Activated CD4-positive, CD25-positive, alpha-beta regulatory T cell (primary cell): ENCODE results near the gene OR4K5.
"Not testable (repeated sequence)": the region's sequence is repeated elsewhere in the genome, so short reads cannot be mapped to it uniquely, and the experiment has no call there.

Experiments used
- DNase-seq, 4 experiments: peaks; one replicate each; lab custom pipeline; 2025; lab: John Stamatoyannopoulos, UW

The OR4K5 gene, protein sequence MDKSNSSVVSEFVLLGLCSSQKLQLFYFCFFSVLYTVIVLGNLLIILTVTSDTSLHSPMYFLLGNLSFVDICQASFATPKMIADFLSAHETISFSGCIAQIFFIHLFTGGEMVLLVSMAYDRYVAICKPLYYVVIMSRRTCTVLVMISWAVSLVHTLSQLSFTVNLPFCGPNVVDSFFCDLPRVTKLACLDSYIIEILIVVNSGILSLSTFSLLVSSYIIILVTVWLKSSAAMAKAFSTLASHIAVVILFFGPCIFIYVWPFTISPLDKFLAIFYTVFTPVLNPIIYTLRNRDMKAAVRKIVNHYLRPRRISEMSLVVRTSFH

DNA sequence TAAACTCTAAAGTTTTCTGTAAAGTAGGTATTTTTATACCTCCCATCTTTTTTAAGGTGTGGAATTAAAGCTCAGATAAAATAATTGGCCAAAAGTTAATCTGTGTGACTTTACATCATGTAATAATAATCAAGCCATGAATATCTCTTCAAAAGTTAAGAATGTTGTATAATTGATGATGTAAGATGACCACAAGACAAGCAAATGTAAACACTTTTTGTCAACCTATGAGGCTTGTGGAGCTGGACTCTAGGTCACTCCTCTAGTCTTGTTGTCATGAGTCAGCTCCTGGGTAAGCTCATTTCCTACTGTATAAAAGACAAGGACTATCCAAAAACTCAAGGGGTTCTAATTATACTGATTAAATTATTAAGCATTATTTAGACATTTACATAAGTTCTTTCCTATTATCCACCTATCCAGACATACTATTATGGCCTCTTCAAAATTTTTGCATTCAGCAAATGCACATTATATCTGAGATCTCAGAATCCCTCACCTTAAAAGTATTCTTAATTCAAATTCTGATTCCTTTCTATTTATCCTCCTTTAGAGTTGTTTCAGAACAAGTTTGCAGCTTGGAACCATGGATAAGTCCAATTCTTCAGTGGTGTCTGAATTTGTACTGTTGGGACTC is at the start of gene OR4K5:
OR4K5 (plus strand) TSS at position 587 of the 637 bp plus-strand sequence; CDS start at position 587, 0 bp downstream.
- DNase-seq = no peak

DNA sequence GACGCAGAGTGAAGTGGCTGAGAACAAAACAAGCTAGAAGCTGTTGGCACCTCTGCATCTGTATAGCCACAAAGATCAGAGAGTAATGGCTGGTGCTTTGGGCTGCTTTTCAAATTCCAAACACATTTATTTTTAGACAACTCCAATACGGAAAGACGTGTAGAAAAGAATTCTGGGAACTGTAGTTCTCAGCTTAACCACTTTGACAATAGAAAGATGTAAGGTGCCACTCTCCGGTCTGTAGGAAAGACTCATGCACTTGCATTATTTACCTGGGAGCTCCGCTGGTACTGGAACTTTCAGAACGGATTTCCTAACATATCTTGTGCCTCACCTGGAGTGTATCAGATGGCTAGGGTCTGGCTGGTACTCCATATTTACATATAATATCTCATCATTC is 47.2 kb upstream of the OR4K5 start:
- no peak for DNase-seq

DNA sequence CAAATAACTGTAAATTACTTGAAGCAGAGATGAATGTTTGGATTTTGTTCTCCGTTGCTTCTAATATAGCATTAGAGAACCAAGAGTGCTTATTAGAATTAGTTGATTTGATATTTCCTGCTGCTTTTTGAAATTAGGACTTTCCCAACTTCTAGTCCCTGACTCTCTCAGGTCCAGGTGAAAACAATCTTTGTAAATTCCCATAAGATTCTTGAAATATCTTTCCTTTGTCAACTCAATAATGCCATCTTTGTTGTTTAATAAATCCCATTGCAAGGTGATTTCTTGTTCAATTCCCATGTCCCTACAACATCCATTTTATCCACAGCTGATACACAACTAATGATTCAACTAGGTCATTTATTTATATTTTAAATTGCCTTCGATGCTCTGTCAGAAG is 45.6 kb upstream of the OR4K5 start, which contains the start of gene OR4K2:
OR4K2 (plus strand) TSS at position 301 of the 400 bp plus-strand sequence. CDS start 1,126 bp downstream, outside the sequence.
- no peak for DNase-seq

DNA sequence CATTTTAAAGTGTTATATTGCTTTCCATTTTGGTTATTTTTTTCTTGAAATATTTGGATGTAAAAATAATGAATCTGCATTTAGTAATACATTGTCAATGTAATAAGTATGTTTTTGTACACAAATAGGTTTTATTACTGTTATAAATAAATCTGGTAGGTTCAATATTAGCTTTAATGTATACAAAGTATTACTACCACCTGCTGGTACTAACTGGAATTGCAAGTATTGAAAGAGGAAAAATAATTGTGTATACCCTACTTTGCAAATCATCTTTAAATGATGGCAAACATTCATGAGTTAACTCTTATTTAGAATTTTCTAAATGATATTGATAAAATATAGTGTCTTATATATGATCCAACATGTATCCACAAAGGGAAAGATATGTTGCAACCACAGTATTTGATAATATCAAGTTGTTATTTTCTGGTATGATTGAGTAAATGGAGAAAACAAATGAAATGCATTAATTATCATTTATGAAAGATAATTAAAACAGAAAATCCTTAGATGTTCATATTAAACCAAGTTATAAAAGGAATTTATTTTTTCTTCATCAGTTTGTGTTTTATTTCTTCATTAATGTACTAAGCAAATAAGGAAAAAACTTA is 42.3 kb upstream of the OR4K5 start:
- DNase-seq = no peak

DNA sequence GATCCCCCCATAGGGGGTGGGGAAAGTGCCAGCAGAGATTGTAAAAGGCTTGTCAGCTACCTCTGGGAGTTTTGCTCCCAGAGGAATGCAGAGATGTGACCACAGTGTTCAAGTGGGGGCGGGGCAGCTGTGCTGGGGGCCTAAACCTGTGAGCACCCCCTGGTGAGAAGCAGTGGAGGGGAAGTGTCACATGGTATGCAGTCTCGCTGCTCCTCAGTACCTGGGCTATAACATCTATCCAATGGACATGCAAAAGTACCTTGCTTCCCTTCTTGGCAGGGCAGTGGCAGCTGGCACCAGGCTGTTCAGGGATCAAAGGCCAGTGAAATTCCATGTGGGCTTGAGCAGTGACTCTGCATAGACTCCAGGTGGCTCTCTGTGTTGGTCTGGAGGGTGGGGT is 25.1 kb upstream of the OR4K5 start:
- no peak for DNase-seq

DNA sequence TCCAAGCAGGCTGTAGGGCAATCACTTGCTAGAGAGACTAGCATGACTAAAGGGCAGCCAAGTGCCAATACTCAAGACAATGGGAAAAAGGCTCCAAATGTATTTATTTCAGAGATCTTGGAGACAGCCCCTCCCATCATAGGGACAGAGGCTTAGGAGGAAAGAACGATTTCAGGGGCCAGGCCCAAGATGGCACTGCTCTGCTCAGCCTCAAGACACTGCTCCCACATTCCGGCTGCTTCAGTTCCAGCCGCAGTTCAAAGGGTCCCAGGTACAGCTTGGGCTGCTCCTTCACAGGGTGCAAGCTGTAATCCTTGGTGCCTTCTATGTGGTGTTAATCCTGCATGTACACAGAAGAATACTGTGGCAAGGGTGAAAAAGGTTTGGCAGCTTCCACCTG is 19.4 kb upstream of the OR4K5 start:
- DNase-seq = no peak

DNA sequence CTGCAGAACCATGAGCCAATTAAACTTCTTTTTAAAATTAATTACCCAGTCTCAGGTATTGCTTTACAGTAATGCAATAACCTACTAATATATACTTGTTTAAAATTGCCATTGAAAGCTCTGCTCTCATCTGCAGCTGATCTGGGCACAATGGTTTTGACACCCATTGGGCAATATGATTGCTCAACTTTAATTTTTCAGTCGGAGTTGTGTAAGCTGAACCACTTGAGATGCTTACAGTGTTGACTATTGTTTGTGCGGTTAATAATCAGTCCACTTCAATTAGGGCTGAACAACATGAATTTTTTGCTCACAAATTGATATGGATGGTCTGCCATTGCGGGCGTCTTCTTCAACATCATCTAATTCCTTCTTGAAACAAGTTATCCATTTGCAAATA is 18.0 kb upstream of the OR4K5 start:
- DNase-seq = no peak

DNA sequence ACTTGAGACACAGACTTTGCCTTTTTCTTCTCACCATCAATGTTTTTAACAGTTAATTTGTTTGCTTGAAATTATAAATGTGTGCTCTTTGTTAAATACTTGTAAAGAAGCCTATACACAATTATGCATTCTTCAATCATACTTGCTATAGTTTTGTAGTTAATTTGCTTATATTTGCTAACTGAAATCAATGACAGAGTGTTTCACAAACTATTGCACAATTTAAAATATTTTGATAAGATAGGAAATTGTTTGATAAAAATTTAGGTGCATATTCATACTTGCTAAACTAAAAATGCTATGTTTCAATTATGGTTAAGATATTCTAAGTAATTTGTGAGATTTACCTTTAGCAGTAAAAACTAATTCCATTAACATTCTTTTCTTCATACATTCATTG is 13.7 kb upstream of the OR4K5 start:
- no peak for DNase-seq

DNA sequence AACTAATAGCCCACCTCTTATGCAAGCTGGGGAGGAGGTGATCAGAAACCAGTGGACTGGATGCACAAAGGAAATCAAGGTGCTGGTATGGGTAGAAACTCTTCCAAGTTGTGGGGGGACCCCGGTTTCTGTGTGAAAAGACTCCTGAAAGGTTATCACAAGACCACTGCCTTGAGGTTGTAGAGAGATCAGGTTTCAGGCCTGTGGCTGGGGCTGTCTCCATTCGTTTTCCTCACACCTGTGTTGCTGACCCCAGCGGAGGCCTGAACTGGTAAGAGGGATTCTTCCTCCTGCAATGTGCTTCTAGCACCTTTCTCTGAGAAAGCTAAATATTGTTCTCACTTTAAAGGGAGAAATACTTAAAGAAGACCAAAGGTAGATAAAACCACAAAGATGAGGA is 9.3 kb upstream of the OR4K5 start:
- DNase-seq = no peak

DNA sequence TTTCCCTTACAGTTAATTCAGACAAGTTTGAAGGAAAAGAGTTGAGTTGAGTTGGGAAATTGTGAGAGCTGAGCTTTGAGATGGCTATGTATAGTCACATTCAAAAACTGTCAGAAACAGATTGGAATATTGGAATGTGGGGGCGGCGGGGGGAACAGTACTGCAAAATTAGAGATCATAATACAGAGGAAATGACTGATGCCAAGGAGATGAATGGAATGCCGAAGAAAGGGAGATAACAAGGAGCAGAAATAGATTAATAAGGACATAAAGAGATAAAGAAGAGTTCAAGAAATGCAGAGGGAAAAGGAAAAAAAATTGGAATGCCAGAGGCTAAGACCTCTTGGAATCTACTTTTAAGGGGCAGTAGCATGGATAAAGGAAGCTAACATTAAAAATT is 3.2 kb upstream of the OR4K5 start:
- no peak for DNase-seq

DNA sequence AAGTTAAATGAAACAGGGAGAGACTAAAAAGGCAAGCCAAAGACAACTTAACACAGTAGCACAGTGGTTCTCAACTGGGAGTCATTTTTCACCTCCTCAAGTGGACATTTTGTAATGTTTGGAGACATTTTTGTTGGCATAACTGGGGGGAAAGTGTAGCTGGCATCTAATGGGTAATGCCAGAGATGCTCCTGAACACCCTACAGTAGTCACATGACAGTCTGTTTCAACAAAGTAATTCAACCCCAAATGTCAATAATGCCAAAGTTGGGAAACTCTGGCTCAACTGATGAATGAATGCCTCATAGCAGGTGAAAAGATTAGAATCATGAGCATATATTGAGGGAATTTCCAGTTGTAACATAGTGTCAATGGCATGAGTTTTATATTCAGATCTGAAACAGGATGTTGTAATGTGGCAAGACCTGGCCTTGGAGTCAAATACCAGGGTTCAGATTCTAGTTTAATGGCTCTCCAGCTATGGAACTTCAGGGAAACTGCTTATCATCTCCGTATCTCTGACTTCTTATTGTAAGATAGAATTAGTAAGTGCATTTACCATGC is 2.4 kb upstream of the OR4K5 start:
- no peak for DNase-seq

DNA sequence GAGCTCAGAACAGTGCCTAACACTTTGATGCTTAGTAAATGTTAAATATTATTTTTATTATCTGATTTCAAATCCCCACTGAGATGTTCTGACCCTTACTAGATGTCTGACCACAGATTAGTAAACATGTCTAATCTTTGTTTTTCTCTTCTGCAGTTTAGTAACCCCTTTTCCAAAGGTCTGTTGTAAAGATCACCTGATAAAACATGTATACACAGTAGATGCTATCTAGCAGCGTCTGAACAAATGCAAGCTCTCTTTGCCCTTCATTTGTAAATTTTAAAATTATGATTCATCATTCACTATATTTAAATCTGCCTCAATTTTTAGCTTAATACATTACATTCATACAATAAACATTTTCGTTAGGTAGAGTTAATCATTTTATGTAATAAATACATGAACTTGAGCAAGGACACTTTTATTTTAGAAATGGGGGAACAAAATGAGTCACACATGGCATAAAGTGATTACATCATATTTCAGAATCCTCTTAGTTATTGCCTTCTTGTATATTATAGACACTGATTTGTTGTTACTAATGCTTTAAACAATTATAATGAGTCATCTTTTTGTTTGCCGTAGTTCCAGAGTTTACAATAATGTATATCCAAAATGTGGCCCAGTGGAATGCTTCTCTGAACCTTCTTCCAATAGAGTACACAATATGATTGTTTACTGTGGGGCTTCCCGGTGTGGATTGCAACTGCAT is 1.7 kb upstream of the OR4K5 start:
- DNase-seq = no peak

DNA sequence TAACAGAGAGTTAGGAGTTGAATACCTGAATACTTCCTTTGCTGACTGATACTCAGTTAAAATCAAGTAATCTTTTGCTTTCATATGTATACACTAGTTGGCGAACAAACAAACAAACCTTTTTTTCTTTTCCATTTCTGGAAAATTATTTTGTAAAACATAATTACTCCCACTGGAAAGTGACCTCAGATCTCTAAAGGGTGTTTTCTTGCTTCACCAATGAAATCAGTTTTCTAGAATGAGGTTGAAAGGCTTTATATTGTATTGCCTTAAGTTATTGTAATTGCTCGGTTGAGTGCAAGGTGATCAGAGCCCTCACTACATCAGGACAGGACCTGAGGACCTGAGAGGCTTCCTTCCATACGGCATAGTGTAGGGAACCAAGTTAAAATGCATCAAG is 10.2 kb downstream of the OR4K5 start, which contains the start of gene OR4K1:
OR4K1 (plus strand) TSS at position 301 of the 400 bp plus-strand sequence. CDS start 4,750 bp downstream, outside the sequence.
- no peak for DNase-seq

DNA sequence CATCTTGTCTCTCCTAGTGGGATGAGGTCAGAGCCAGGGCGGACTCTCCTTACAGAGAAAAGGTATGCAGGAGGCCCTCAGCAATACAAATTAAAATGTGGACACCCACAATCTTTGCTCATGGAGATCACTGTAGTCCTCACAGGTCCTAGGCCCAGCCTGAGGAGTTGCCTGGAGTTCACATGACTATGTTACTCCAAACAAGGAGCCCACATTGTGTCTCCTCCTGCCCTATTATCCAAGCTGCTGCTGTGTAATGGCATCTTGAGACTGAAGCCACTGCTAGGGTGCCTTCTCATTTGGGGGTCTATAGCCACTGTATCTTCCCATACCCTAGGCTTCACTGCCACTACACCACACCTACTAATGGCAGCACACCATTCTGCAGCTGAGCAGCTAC is 21.3 kb downstream of the OR4K5 start:
- DNase-seq = no peak

DNA sequence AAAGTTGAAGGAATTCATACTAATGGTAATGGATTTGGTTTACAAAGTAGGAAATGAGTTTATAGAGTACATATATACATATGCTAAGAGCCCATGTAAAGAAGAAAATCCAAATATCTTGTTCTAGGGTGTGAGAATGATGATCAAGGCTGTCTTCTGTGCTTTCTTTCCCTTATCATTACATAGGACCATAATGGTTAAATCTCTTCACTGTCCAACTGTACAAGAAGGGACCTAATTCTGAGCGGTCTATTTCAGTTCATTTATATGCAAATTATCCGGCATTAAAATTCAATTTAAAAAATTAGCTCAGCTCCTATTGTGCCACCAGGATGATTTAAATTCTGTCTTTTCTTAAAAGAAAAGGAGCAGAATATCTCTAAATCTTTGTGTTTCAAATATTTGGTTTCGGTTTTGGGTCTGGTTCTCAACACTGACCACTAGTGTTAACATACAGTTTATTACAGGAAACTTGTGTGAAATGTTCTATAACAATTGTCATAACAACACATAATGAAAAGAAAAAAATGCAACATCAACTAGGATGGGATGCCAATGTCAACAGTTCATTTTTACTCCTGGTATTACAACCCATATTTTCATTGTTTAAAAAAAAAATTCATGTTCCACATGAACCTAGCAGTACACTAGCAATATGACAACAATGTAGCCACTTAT is 27.1 kb downstream of the OR4K5 start:
- no peak for DNase-seq

DNA sequence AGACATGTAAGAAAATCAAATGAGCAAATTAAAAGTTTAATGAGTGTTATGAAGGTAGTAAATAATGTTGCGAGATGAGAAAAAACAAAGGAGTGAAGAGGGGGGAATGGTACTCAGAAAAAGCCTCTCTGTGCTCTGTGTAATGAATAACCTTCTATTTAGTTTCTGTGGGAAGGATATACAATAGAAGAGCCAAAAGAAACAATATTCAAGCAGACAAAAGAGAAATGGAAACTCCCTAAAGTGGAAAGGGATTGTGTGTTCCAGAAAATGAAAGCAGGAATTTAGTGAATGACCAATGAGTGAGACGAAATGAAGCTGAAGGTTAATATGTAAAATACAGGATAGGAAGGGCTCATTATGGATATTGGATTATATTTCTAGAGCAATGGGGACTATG is 28.8 kb downstream of the OR4K5 start:
- no peak for DNase-seq

DNA sequence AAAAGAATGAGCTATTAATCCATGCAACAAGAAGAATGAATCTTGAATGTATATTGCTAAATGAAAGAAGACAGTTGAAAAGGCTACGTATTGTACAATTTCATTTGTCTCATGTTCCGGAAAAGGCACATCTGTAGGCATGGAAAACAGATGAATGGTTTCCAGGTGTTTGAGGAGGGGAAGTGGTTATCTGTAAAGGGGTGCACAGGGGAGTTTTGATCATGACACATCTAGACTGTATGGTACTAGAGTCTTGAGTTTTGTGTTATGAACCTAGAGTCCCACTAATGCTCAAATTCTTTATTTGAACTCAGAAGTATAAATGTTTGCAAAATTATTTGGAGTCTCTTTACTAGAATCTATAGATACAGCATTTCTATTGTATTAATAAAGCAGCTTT is 49.3 kb downstream of the OR4K5 start:
- DNase-seq = not testable (repeated sequence)
